GM12865 (cell line): ENCODE results near the gene SCAPER.

Experiments
- DNase-seq: peaks from one replicate; pipeline ENCODE4 v3.0.0; 2010; ENCODE audit warnings: low read depth
- H3K4me3 ChIP-seq: 2 replicates; pipeline ENCODE4 v1.5.1; 2011; ENCODE audit warnings: mild to moderate bottlenecking, low read depth, low read length, control low read depth
- CTCF ChIP-seq: IDR thresholded peaks from 2 replicates; pipeline ENCODE4 v1.5.1; 2011; ENCODE audit warnings: low read length, control low read depth, low read depth, inconsistent platforms; ENCODE audit not compliant: insufficient read depth; ENCODE audit errors: missing control alignments

The SCAPER gene

GRCh38 chr15:76931397-76932134, 26.4 kb upstream of the SCAPER start, which contains the start of gene RCN2:
Gene RCN2, plus strand, starts transcription at chr15:76931749. Its CDS starts 93 bp downstream, at chr15:76931842.
- peak within 1 kb of the TSS; percentile 87 for H3K4me3 ChIP-seq
- no peak for TF ChIP-seq CTCF
- DNase-seq = peak; percentile 97

- peak overlapping the region; percentile 75 for H3K4me3 ChIP-seq
- TF ChIP-seq CTCF = no peak
- no peak for DNase-seq
These were observed 25.8 kb upstream of the SCAPER start for GRCh38 chr15:76930831-76931396.

- no peak for DNase-seq
- no peak for TF ChIP-seq CTCF
- no peak overlapping the region for H3K4me3 ChIP-seq
These were observed 24.0 kb upstream of the SCAPER start for GRCh38 chr15:76929011-76929760.

- H3K4me3 ChIP-seq = no peak overlapping the region
- DNase-seq = no peak
- no peak for TF ChIP-seq CTCF
These were observed 23.1 kb upstream of the SCAPER start for GRCh38 chr15:76928201-76928600.

GRCh38 chr15:76916369-76916768, 11.2 kb upstream of the SCAPER start:
- no peak for TF ChIP-seq CTCF
- DNase-seq = no peak
- no peak overlapping the region for H3K4me3 ChIP-seq

GRCh38 chr15:76913737-76914136, 8.6 kb upstream of the SCAPER start:
- DNase-seq = no peak
- TF ChIP-seq CTCF = no peak

More at GRCh38 chr15:76913737-76914136, 8.6 kb upstream of the SCAPER start:
- no peak overlapping the region for H3K4me3 ChIP-seq
